ENCODE data around the gene NUP107.

Gene NUP107

DNA sequence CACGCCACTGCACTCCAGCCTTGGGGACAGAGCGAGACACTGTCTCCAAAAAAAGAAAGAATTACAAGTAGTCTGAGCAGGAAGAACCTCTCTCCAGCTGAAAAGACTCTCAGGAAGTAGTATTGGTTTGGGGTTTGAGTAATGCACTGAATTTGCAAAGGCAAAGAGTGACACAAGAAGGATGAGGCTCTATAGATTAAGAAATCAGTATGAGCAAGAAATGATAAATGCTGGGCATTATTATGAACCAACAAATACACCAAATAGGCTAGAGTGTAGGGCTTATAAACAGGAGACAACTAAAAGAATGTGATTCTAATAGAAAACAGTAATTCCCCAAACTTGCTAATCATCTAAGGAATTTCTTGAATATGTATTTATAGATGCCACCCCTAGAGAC lies 56.6 kb downstream of the NUP107 start:
- ATAC-seq (ENCODE audit: insufficient read depth, low read depth) (no peak), DNase-seq (no peak)
- Histone ChIP-seq H3K27me3 (ENCODE audit: insufficient read depth, low read length, poor library complexity) (no peaks in the 10 kb centered on the region), H3K4me1 (ENCODE audit: insufficient read depth, low read length) (peaks cover 26% of the 10 kb centered on the region), H3K4me3 (ENCODE audit: low read depth in 1 of 2, low read length in 2 of 2) (no peak overlapping the region), H3K9me3 (ENCODE audit: insufficient read depth, low read length, severe bottlenecking) (no peaks in the 10 kb centered on the region), H3K27ac (ENCODE audit: low read length) (no peak overlapping the region), H3K79me2 (ENCODE audit: insufficient read depth, low read length) (peaks cover 22% of the 10 kb centered on the region), H3K4me2 (ENCODE audit: insufficient read depth, low read length) (no peak overlapping the region), H4K20me1 (ENCODE audit: insufficient read depth, low read length) (no peaks in the 10 kb centered on the region), H3K9ac (ENCODE audit: low read depth, low read length) (no peak overlapping the region), H2AFZ (ENCODE audit: low read depth, low read length) (no peak overlapping the region), H3K36me3 (ENCODE audit: insufficient read depth, low read length) (peaks cover 35% of the 10 kb centered on the region)
- TF ChIP-seq, protein P1, sequence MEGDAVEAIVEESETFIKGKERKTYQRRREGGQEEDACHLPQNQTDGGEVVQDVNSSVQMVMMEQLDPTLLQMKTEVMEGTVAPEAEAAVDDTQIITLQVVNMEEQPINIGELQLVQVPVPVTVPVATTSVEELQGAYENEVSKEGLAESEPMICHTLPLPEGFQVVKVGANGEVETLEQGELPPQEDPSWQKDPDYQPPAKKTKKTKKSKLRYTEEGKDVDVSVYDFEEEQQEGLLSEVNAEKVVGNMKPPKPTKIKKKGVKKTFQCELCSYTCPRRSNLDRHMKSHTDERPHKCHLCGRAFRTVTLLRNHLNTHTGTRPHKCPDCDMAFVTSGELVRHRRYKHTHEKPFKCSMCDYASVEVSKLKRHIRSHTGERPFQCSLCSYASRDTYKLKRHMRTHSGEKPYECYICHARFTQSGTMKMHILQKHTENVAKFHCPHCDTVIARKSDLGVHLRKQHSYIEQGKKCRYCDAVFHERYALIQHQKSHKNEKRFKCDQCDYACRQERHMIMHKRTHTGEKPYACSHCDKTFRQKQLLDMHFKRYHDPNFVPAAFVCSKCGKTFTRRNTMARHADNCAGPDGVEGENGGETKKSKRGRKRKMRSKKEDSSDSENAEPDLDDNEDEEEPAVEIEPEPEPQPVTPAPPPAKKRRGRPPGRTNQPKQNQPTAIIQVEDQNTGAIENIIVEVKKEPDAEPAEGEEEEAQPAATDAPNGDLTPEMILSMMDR (IDR thresholded peaks at IDR 0.05; ENCODE audit: borderline replicate concordance, extremely low read depth, low read length, poor library complexity, severe bottlenecking): no peak
- no peak for TF ChIP-seq EZH2 (IDR thresholded peaks at IDR 0.05; ENCODE audit: borderline replicate concordance, low read depth, low read length, severe bottlenecking)

DNA sequence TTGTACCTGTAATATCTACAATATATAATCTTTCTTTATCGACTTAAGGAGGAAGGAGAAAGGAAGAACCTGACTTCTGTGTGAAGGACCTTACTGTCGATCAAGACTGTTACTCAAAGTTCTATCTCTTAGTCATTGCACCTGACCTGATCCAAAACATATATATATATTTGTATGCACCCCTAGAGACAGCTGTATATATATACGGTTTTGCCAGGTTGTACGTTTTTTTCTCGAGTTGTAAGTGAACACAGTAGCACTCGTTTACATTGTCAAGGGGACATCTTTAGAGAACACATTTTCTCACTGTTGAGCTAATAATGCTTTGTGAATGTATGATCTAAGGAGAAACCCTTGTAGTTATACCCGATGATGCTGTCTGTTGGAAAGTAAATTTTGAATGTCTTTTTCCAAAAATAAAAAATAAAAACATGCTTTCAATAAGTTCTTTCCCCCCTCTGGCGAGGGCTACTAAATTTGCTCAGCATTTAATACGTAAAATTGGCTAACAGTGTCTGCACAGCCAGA lies 58.7 kb downstream of the NUP107 start:
- H3K4me3 ChIP-seq (ENCODE audit: low read depth in 1 of 2, low read length in 2 of 2): peak overlapping the region; percentile 79 to 93; a peak in 3 of 4 replicates
- ATAC-seq (ENCODE audit: insufficient read depth, low read depth): peak; percentile 2; the same call in 2 of the 3 replicates
- H3K9me3 ChIP-seq (ENCODE audit: insufficient read depth, low read length, severe bottlenecking): no peaks in the 10 kb centered on the region
- H3K27me3 ChIP-seq (ENCODE audit: insufficient read depth, low read length, poor library complexity): no peaks in the 10 kb centered on the region
- peaks cover 36% of the 10 kb centered on the region for H3K79me2 ChIP-seq (ENCODE audit: insufficient read depth, low read length)
- H3K4me1 ChIP-seq (ENCODE audit: insufficient read depth, low read length): peaks cover 35% of the 10 kb centered on the region
- H4K20me1 ChIP-seq (ENCODE audit: insufficient read depth, low read length): no peaks in the 10 kb centered on the region
- H2AFZ ChIP-seq (ENCODE audit: low read depth, low read length): peak overlapping the region; percentile 98
- H3K36me3 ChIP-seq (ENCODE audit: insufficient read depth, low read length): peaks cover 28% of the 10 kb centered on the region
- H3K9ac ChIP-seq (ENCODE audit: low read depth, low read length): peak overlapping the region; percentile 79
- H3K4me2 ChIP-seq (ENCODE audit: insufficient read depth, low read length): peak overlapping the region; percentile 89
- H3K27ac ChIP-seq (ENCODE audit: low read length): peak overlapping the region; percentile 95
- TF ChIP-seq EZH2 (IDR thresholded peaks at IDR 0.05; ENCODE audit: borderline replicate concordance, low read depth, low read length, severe bottlenecking): no peak
- TF ChIP-seq, protein P1 (IDR thresholded peaks at IDR 0.05; ENCODE audit: borderline replicate concordance, extremely low read depth, low read length, poor library complexity, severe bottlenecking): no peak
- DNase-seq: no peak

DNA sequence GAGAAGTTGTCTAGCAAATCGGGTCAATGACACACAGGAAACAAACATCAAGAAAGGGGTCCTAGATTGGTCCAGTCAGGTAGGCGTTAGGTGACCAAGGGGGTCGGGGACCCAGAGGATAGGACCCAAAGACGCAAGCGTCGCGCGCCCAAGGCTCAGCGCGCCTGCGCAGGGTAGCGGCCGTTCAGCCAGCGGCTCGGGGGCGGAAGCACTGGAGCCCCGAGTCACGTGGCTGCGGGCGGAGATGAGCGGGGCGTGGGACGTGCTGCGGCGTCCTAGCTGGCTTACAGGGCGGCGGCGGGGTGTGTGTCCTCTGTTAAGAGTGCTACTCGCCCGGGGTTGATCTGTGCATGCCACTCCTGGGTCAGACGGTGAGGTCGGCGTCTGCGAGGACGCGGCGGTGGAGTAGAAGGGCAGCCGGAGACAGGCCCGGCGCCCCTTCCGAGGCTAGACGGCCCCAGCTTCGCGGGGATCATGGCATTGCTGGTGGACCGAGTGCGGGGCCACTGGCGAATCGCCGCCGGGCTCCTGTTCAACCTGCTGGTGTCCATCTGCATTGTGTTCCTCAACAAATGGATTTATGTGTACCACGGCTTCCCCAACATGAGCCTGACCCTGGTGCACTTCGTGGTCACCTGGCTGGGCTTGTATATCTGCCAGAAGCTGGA lies 59.3 kb downstream of the NUP107 start, which contains the start of gene SLC35E3:
TSS of gene SLC35E3 (plus strand) at position 273 of the 668 bp plus-strand sequence. CDS start at position 475, 202 bp downstream.
- H3K9me3 ChIP-seq (ENCODE audit: insufficient read depth, low read length, severe bottlenecking): no peaks in the 10 kb centered on the region
- H3K4me1 ChIP-seq (ENCODE audit: insufficient read depth, low read length): peaks cover 35% of the 10 kb centered on the region
- peak; percentile 98 for ATAC-seq (ENCODE audit: insufficient read depth, low read depth)
- H2AFZ ChIP-seq (ENCODE audit: low read depth, low read length): peak within 1 kb of the TSS; percentile 98
- H3K4me2 ChIP-seq (ENCODE audit: insufficient read depth, low read length): peak within 1 kb of the TSS; percentile 89
- no peaks in the 10 kb centered on the region for H3K27me3 ChIP-seq (ENCODE audit: insufficient read depth, low read length, poor library complexity)
- H3K79me2 ChIP-seq (ENCODE audit: insufficient read depth, low read length): peaks cover 36% of the 10 kb centered on the region
- TF ChIP-seq, protein P1 (IDR thresholded peaks at IDR 0.05; ENCODE audit: borderline replicate concordance, extremely low read depth, low read length, poor library complexity, severe bottlenecking): no peak
- no peak for TF ChIP-seq EZH2 (IDR thresholded peaks at IDR 0.05; ENCODE audit: borderline replicate concordance, low read depth, low read length, severe bottlenecking)
- H3K36me3 ChIP-seq (ENCODE audit: insufficient read depth, low read length): peaks cover 30% of the 10 kb centered on the region
- H3K4me3 ChIP-seq (ENCODE audit: low read depth in 1 of 2, low read length in 2 of 2): peak within 1 kb of the TSS; percentile 79 to 93
- peak within 1 kb of the TSS; percentile 79 for H3K9ac ChIP-seq (ENCODE audit: low read depth, low read length)
- H4K20me1 ChIP-seq (ENCODE audit: insufficient read depth, low read length): no peaks in the 10 kb centered on the region
- H3K27ac ChIP-seq (ENCODE audit: low read length): peak within 1 kb of the TSS; percentile 95
- peak; percentile 93 for DNase-seq

Measured in DND-41 (cell line).